GM12891 (cell line): ENCODE data around the gene PJA2.
A peak's percentile ranks its signal among the peaks of the same experiment; 100 is the strongest.

ENCODE experiments used
- DNase-seq: peaks from one replicate; pipeline ENCODE4 v3.0.0; 2011; ENCODE audit warnings: low spot score; ENCODE audit not compliant: insufficient read length
- FAIRE-seq: peaks from 2 replicates; lab custom pipeline; 2011; peaks lifted over from hg19 to GRCh38; lab: Jason Lieb, UNC
- PAX5 ChIP-seq: IDR thresholded peaks from 2 replicates; pipeline ENCODE4 v1.6.1; 2011; ENCODE audit warnings: low read length, moderate library complexity, mild to moderate bottlenecking; ENCODE audit not compliant: insufficient read depth, severe bottlenecking
- POLR2A ChIP-seq: IDR thresholded peaks from 2 replicates; pipeline ENCODE4 v1.6.1; 2011; ENCODE audit warnings: low read depth, low read length, control low read depth
- POLR2AphosphoS5 ChIP-seq: IDR thresholded peaks from 2 replicates; pipeline ENCODE4 v1.6.1; 2011; ENCODE audit warnings: low read depth, low read length, control low read depth
- POU2F2 ChIP-seq: IDR thresholded peaks from 2 replicates; pipeline ENCODE4 v1.6.1; 2011; ENCODE audit warnings: low read depth, mild to moderate bottlenecking, control low read depth, low read length, moderate library complexity
- SPI1 ChIP-seq: IDR thresholded peaks from 2 replicates; pipeline ENCODE4 v1.6.1; 2011; ENCODE audit warnings: low read depth, low read length, control low read depth
- TAF1 ChIP-seq: IDR thresholded peaks from 2 replicates; pipeline ENCODE4 v1.6.1; 2011; ENCODE audit warnings: low read depth, low read length, control low read depth

Gene PJA2

GRCh38 chr5:109410389-109411148, 795 bp upstream of the PJA2 start:
- TF ChIP-seq TAF1, result peak; percentile 60; the same call in 1 of the 2 replicates
- peak; percentile 78; the same call in 1 of the 2 replicates for TF ChIP-seq POLR2AphosphoS5
- no peak for TF ChIP-seq POU2F2
- no peak for TF ChIP-seq SPI1
- TF ChIP-seq PAX5, result no peak
- peak; percentile 81; the same call in 1 of the 2 replicates for TF ChIP-seq POLR2A
- DNase-seq (no peak), FAIRE-seq (peak; percentile 13)

- peak; percentile 95 for FAIRE-seq
- peak; percentile 32 for DNase-seq
- TF ChIP-seq POU2F2 (peak; percentile 87; the same call in 1 of the 2 replicates), POLR2AphosphoS5 (peak; percentile 91), PAX5 (peak; percentile 50), TAF1 (peak; percentile 82), POLR2A (peak; percentile 86), SPI1 (peak; percentile 54)
These were observed 557 bp downstream of the PJA2 start for GRCh38 chr5:109408991-109409843.

DNA sequence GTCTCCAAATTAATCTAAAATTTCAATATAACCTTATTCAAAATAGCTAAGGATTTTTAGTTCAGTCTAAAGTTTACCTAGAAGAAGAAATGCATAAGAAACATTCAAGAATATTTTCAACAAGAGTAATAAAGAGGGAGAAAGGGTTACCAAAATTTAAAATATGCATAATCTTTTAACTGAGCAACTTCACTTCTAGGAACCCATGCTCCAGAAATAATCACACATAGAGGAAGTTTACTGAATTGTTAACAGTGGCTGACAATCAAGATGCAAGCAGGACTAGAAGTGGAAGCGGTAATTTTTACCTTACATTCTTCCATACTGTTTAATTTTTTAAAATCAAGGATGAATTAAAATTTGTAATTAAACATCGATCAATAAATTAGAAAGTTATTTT, 1.9 kb downstream of the PJA2 start:
- TF ChIP-seq PAX5 (no peak), POU2F2 (no peak), POLR2AphosphoS5 (no peak), POLR2A (no peak), TAF1 (no peak), SPI1 (no peak)
- FAIRE-seq (no peak), DNase-seq (no peak)

- FAIRE-seq (no peak), DNase-seq (no peak)
- TF ChIP-seq PAX5, result no peak
- TF ChIP-seq POLR2A, result no peak
- no peak for TF ChIP-seq POLR2AphosphoS5
- no peak for TF ChIP-seq POU2F2
- TF ChIP-seq TAF1, result no peak
These were observed 3.1 kb downstream of the PJA2 start for GRCh38 chr5:109406719-109407118.

DNA sequence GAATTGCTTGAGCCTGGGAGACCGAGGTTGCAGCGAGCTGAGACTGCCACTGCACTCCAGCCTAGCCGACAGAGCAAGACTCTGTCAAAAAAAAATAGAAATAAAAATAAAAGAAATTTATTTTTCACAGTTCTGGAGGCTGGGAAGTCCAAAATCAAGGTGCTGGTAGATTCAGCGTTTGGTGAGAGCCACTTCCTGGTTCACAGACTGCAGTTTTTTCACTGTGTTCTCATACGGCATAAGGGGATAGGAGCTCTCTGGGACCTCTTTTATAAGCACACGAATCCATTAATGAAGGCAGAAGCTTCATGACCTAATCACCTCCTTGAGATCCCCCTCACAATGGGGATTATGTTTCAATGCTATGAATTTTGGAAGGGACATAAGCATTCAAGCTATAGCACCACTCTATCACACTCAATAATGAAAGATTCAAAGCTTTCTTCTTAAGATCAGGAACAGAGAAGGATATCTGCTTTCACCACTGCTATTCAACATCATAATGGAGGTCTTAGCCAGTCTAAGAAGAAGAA, 5.3 kb downstream of the PJA2 start:
- DNase-seq (no peak), FAIRE-seq (no peak)
- TF ChIP-seq POLR2A (no peak), POU2F2 (no peak), POLR2AphosphoS5 (no peak), SPI1 (no peak), TAF1 (no peak), PAX5 (no peak)

GRCh38 chr5:109403469-109403868, 6.3 kb downstream of the PJA2 start:
- FAIRE-seq, result no peak
- DNase-seq, result no peak
- no peak for TF ChIP-seq POU2F2
- TF ChIP-seq POLR2A, result no peak
- no peak for TF ChIP-seq POLR2AphosphoS5
- no peak for TF ChIP-seq PAX5
- TF ChIP-seq SPI1, result no peak
- TF ChIP-seq TAF1, result no peak

- FAIRE-seq (peak; percentile 43), DNase-seq (no peak)
- TF ChIP-seq POLR2A (no peak), SPI1 (no peak)
These were observed 10.5 kb downstream of the PJA2 start for GRCh38 chr5:109399092-109399759.

- no peak for TF ChIP-seq POU2F2
- no peak for TF ChIP-seq SPI1
- no peak for FAIRE-seq
- DNase-seq, result no peak
These were observed 12.8 kb downstream of the PJA2 start for GRCh38 chr5:109396965-109397364.

GRCh38 chr5:109394806-109395205, 15.0 kb downstream of the PJA2 start:
- no peak for DNase-seq
- no peak for TF ChIP-seq PAX5
- TF ChIP-seq TAF1, result no peak
- TF ChIP-seq POU2F2, result no peak
- TF ChIP-seq POLR2AphosphoS5, result no peak
- no peak for TF ChIP-seq SPI1
- no peak for TF ChIP-seq POLR2A

More at GRCh38 chr5:109394806-109395205, 15.0 kb downstream of the PJA2 start:
- peak; percentile 45 for FAIRE-seq
